ENCODE measurements around the gene SIAH1. TPM values are rescaled to one million over a fixed set of nuclear protein-coding genes. Genes with fewer than 3 reads are reported as not detected.

SIAH1 gene
- total and polyA plus RNA-seq, 2 of the 8 experiments (the other 6 are each of a cell fraction or from before 2014, with no cell fraction given) = 19.5 to 33.9 TPM

GRCh38 chr16:48365601-48366164 lies 19.5 kb downstream of the SIAH1 start (continued):
- TF ChIP-seq JUN (IDR thresholded peaks at IDR 0.05; ENCODE audit: low read depth, low read length) = no peak
- TF ChIP-seq RFX5 (IDR thresholded peaks at IDR 0.05; ENCODE audit: borderline replicate concordance, low read depth, low read length) = no peak
- TF ChIP-seq EZH2 (IDR thresholded peaks at IDR 0.05; ENCODE audit: low read depth, low read length, severe bottlenecking) = no peak
- TF ChIP-seq CBX5 (IDR thresholded peaks at IDR 0.05; ENCODE audit: low read depth, low read length) = no peak
- no peak for TF ChIP-seq SAP30 (IDR thresholded peaks at IDR 0.05; ENCODE audit: insufficient read depth, insufficient replicate concordance, low read length)
- TF ChIP-seq EP300 (IDR thresholded peaks at IDR 0.05; ENCODE audit: borderline replicate concordance in 1 of 2, low read depth in 2 of 2, low read length in 2 of 2) = no peak
- TF ChIP-seq RBBP5 (IDR thresholded peaks at IDR 0.05; ENCODE audit: borderline replicate concordance, low read depth, low read length) = peak; percentile 44; the same call in 1 of the 2 replicates
- no peak for TF ChIP-seq ZNF274 (IDR thresholded peaks at IDR 0.05; ENCODE audit: borderline replicate concordance, extremely low read depth, low read length)
- no peak for TF ChIP-seq CHD2 (IDR thresholded peaks at IDR 0.05; ENCODE audit: low read length)
- no peak for TF ChIP-seq YY1 (IDR thresholded peaks at IDR 0.05; ENCODE audit: low read depth, low read length)
- no peak for TF ChIP-seq ATF2 (IDR thresholded peaks at IDR 0.05; ENCODE audit: low read length)
- TF ChIP-seq BACH1 (IDR thresholded peaks at IDR 0.05; ENCODE audit: low read length) = no peak
- no peak for TF ChIP-seq SUZ12 (IDR thresholded peaks at IDR 0.05; ENCODE audit: low read length)
- no peak for TF ChIP-seq CREB1 (IDR thresholded peaks at IDR 0.05)
- TF ChIP-seq NRF1 (IDR thresholded peaks at IDR 0.05; ENCODE audit: low read depth, low read length) = no peak
- no peak for TF ChIP-seq MAX (IDR thresholded peaks at IDR 0.05)
- TF ChIP-seq POLR2A (IDR thresholded peaks at IDR 0.05; ENCODE audit: control extremely low read depth in 1 of 2, low read depth in 2 of 2, low read length in 2 of 2) = peak; percentile 88 to 92
- no peak for TF ChIP-seq CEBPB (IDR thresholded peaks at IDR 0.05; ENCODE audit: low read depth, low read length)
- no peak for TF ChIP-seq KDM5A (IDR thresholded peaks at IDR 0.05; ENCODE audit: low read length)
- TF ChIP-seq KDM4A (IDR thresholded peaks at IDR 0.05; ENCODE audit: low read depth, low read length, severe bottlenecking) = no peak
- TF ChIP-seq RAD21 (IDR thresholded peaks at IDR 0.05 in 1 of 2, conservative IDR thresholded peaks at IDR 0.05 in 1 of 2; ENCODE audit: low read depth in 2 of 2, low read length in 2 of 2) = no peak; a peak in 1 of 4 replicates
- no peak for TF ChIP-seq GTF2F1 (IDR thresholded peaks at IDR 0.05; ENCODE audit: borderline replicate concordance, low read depth, low read length)
- no peak for TF ChIP-seq FOSL1 (IDR thresholded peaks at IDR 0.05; ENCODE audit: insufficient read depth, low read depth, low read length)

Data from H1 (cell line).